OCI-LY7 (cell line): Measurements from ENCODE around the gene CTDSPL. TPM values are rescaled to one million over a fixed set of nuclear protein-coding genes. Genes with fewer than 3 reads are reported as not detected.

Experiments used
- BruUV-seq: library from RNA; stranded (reverse); fragments of 400-500 nt; replicated peaks from 2 replicates; lab custom pipeline; 2021; lab: Mats Ljungman, UMichigan
- CTCF ChIA-PET: fragments of 300-600 bp; sonication (Branson Sonifier 250); formaldehyde crosslinking; loops from one replicate; lab custom pipeline; 2022; ENCODE audit warnings: antibody characterized with exemption; ENCODE audit not compliant: unreplicated experiment; lab: Charles Lee
- POLR2A ChIA-PET: fragments of 300-600 bp; sonication (Branson Sonifier 250); formaldehyde crosslinking; loops from one replicate; lab custom pipeline; 2022; ENCODE audit warnings: antibody characterized with exemption; lab: Charles Lee
- DNase-seq: peaks from one replicate; pipeline ENCODE4 v3.0.0-alpha.2; 2015; ENCODE audit warnings: low spot score
- H2AFZ ChIP-seq: fragments of 200-600 bp; sonication (generic), shearing (Covaris generic); 2 replicates; pipeline ENCODE4 v1.6.1; 2014; ENCODE audit warnings: mild to moderate bottlenecking, antibody characterized with exemption, low read length, moderate library complexity
- H3K27ac ChIP-seq: fragments of 200-600 bp; sonication (generic); 2 replicates; pipeline ENCODE4 v1.5.1; 2014; ENCODE audit warnings: mixed run types, low read depth, mild to moderate bottlenecking, moderate library complexity, low read length, inconsistent platforms; ENCODE audit not compliant: poor library complexity, severe bottlenecking
- H3K36me3 ChIP-seq: fragments of 200-600 bp; sonication (generic); 2 replicates; pipeline ENCODE4 v1.6.1; 2014; ENCODE audit warnings: mild to moderate bottlenecking, antibody characterized with exemption, low read length, moderate library complexity, mixed read lengths; ENCODE audit not compliant: insufficient read depth
- H3K4me1 ChIP-seq: fragments of 200-600 bp; sonication (generic); 2 replicates; pipeline ENCODE4 v1.5.1; 2014; ENCODE audit warnings: mild to moderate bottlenecking, low read length; ENCODE audit not compliant: insufficient read depth, poor library complexity, severe bottlenecking
- H3K4me2 ChIP-seq: fragments of 200-600 bp; sonication (generic); 2 replicates; pipeline ENCODE4 v1.6.1; 2014; ENCODE audit warnings: mild to moderate bottlenecking, low read length
- H3K4me3 ChIP-seq: fragments of 200-600 bp; sonication (generic); 2 replicates; pipeline ENCODE4 v1.5.1; 2014; ENCODE audit warnings: mild to moderate bottlenecking, low read depth, low read length; ENCODE audit not compliant: poor library complexity, severe bottlenecking
- H3K79me2 ChIP-seq: fragments of 200-600 bp; sonication (generic); 2 replicates; pipeline ENCODE4 v1.6.1; 2016; ENCODE audit warnings: low read depth, mild to moderate bottlenecking, low read length, moderate library complexity, mixed read lengths; ENCODE audit not compliant: insufficient read depth
- H3K9me2 ChIP-seq: fragments of 200-600 bp; sonication (generic); 2 replicates; pipeline ENCODE4 v1.6.1; 2016; ENCODE audit warnings: mild to moderate bottlenecking, low read length, mixed read lengths; ENCODE audit not compliant: insufficient read depth
- H3K9me3 ChIP-seq: fragments of 200-600 bp; sonication (generic); 2 replicates; pipeline ENCODE4 v1.6.1; 2014; ENCODE audit warnings: mild to moderate bottlenecking, mixed run types, low read length, mixed read lengths
- H4K20me1 ChIP-seq: fragments of 200-600 bp; sonication (generic); 2 replicates; pipeline ENCODE4 v1.6.1; 2014; ENCODE audit warnings: mild to moderate bottlenecking, antibody characterized with exemption, low read length, moderate library complexity, mixed read lengths; ENCODE audit not compliant: insufficient read depth
- EZH2phosphoT487 ChIP-seq: fragments of 200-600 bp; sonication (generic); IDR thresholded peaks from 2 replicates; pipeline ENCODE4 v1.6.1; 2018; ENCODE audit warnings: low read depth, borderline replicate concordance, mild to moderate bottlenecking, mixed run types, antibody characterized with exemption, low read length, moderate library complexity, mixed read lengths
- intact Hi-C: fragments of 100-400 bp; cut with micrococcal nuclease; formaldehyde crosslinking; loops from one replicate; pipeline ENCODE4 v1.10.0; 2022; ENCODE audit not compliant: unreplicated experiment
- total RNA-seq, 2 experiments: library from RNA; depleted of rRNA in 1 of 2; stranded (reverse); fragments of >200 nt in 1 of 2; shearing (Covaris generic) in 1 of 2; gene quantifications; 2 replicates each; pipeline ENCODE4 v1.2.3, GENCODE V29; 2014 to 2022
- TF ChIP-seq, protein P1 (sequence below): fragments of 200-600 bp; sonication (generic); conservative IDR thresholded peaks from 2 replicates; pipeline ENCODE4 v1.5.1; 2014; ENCODE audit warnings: mild to moderate bottlenecking, antibody characterized with exemption, low read length, moderate library complexity, mixed read lengths

Gene CTDSPL
- total RNA-seq, 2 experiments from 2014 or later, result 0.38 TPM; not detected in 1

GRCh38 chr3:37981348-37981664 lies 119.6 kb downstream of the CTDSPL start:
- no peaks in the 10 kb centered on the region for H3K79me2 ChIP-seq
- no peaks in the 10 kb centered on the region for H3K36me3 ChIP-seq
- no peaks in the 10 kb centered on the region for H3K9me2 ChIP-seq
- intact Hi-C loops, result no loop called here
- CTCF ChIA-PET, result no interaction called here
- H3K4me2 ChIP-seq, result no peak overlapping the region
- TF ChIP-seq, protein P1, sequence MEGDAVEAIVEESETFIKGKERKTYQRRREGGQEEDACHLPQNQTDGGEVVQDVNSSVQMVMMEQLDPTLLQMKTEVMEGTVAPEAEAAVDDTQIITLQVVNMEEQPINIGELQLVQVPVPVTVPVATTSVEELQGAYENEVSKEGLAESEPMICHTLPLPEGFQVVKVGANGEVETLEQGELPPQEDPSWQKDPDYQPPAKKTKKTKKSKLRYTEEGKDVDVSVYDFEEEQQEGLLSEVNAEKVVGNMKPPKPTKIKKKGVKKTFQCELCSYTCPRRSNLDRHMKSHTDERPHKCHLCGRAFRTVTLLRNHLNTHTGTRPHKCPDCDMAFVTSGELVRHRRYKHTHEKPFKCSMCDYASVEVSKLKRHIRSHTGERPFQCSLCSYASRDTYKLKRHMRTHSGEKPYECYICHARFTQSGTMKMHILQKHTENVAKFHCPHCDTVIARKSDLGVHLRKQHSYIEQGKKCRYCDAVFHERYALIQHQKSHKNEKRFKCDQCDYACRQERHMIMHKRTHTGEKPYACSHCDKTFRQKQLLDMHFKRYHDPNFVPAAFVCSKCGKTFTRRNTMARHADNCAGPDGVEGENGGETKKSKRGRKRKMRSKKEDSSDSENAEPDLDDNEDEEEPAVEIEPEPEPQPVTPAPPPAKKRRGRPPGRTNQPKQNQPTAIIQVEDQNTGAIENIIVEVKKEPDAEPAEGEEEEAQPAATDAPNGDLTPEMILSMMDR, result no peak
- TF ChIP-seq EZH2phosphoT487, result no peak
- no peak overlapping the region for H2AFZ ChIP-seq
- POLR2A ChIA-PET, result interaction anchor here (0.6 kb wide), 1 partner anchor 23 kb away, joined by 3 read pairs; no protein-coding TSS in a partner anchor
- no peak overlapping the region for H3K4me3 ChIP-seq
- no peak for DNase-seq
- no peaks in the 10 kb centered on the region for H3K9me3 ChIP-seq
- H4K20me1 ChIP-seq, result no peaks in the 10 kb centered on the region
- BruUV-seq, result no TSS peak
- H3K4me1 ChIP-seq, result peaks cover 3% of the 10 kb centered on the region
- no peak overlapping the region for H3K27ac ChIP-seq

DNA sequence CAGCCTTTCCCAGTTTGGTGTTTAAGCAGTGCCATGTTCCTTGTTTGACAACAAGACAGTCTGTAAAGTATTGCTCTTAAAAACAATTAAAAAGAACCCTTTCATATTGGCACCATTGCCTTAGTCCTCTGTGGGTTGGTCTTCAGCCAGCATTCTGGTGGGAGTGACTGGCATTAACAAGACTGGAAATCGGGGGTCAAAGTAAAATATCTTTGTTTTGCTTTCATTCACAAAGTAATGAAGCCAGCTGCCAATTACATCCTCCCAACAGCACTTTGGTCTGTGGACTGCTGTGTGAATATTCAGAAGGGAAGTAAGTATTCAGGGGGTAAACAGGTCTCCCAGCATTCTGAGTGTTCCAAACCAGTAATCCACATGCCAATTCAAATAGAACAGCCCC lies 120.7 kb downstream of the CTDSPL start:
- H3K27ac ChIP-seq, result no peak overlapping the region
- intact Hi-C loops, result no loop called here
- CTCF ChIA-PET, result no interaction called here
- DNase-seq, result no peak
- no peak overlapping the region for H2AFZ ChIP-seq
- H3K4me1 ChIP-seq, result peaks cover 3% of the 10 kb centered on the region
- TF ChIP-seq, protein P1, result no peak
- no peak for TF ChIP-seq EZH2phosphoT487
- H3K4me3 ChIP-seq, result no peak overlapping the region
- H3K36me3 ChIP-seq, result no peaks in the 10 kb centered on the region
- H4K20me1 ChIP-seq, result no peaks in the 10 kb centered on the region
- POLR2A ChIA-PET, result interaction anchor here (0.6 kb wide), 1 partner anchor 521 kb away, joined by 3 read pairs; no protein-coding TSS in a partner anchor
- H3K9me3 ChIP-seq, result no peaks in the 10 kb centered on the region
- no peak overlapping the region for H3K4me2 ChIP-seq
- no peaks in the 10 kb centered on the region for H3K79me2 ChIP-seq
- no TSS peak for BruUV-seq
- no peaks in the 10 kb centered on the region for H3K9me2 ChIP-seq

- no TSS peak for BruUV-seq
- no peaks in the 10 kb centered on the region for H3K36me3 ChIP-seq
- CTCF ChIA-PET, result no interaction called here
- DNase-seq, result no peak
- no peaks in the 10 kb centered on the region for H3K79me2 ChIP-seq
- H3K4me3 ChIP-seq, result no peak overlapping the region
- H3K9me2 ChIP-seq, result no peaks in the 10 kb centered on the region
- no peak overlapping the region for H2AFZ ChIP-seq
- POLR2A ChIA-PET, result no interaction called here
- TF ChIP-seq, protein P1, result no peak
- no peak for TF ChIP-seq EZH2phosphoT487
- H3K4me2 ChIP-seq, result no peak overlapping the region
- H3K4me1 ChIP-seq, result peaks cover 3% of the 10 kb centered on the region
- no peaks in the 10 kb centered on the region for H3K9me3 ChIP-seq
- H3K27ac ChIP-seq, result no peak overlapping the region
- H4K20me1 ChIP-seq, result no peaks in the 10 kb centered on the region
- intact Hi-C loops, result no loop called here
Observed at GRCh38 chr3:37984051-37984450, 122.4 kb downstream of the CTDSPL start.
